ENCODE data around the gene KIF26B.

- TF ChIP-seq CTCF (IDR thresholded peaks at IDR 0.05) (no peak), POLR2A (IDR thresholded peaks at IDR 0.05) (no peak)
Observed at GRCh38 chr1:245501633-245502032, 346.8 kb downstream of the KIF26B start.
